GM23338 (cell line): ENCODE data around the gene LILRA6. TPM values are rescaled to one million over a fixed set of nuclear protein-coding genes. Genes with fewer than 3 reads are reported as not detected.
"Not testable (repeated sequence)": the region's sequence is repeated elsewhere in the genome, so short reads cannot be mapped to it uniquely, and the experiment has no call there.

Experiments used
- ATAC-seq: fragments of 200-7000 bp; cut with Tn5 transposase; 3 replicates; pipeline ENCODE4 v1.9.1; 2020
- DNase-seq: peaks from one replicate; pipeline ENCODE4 v3.0.0-alpha.2; 2015; ENCODE audit warnings: low spot score
- H2AFZ ChIP-seq: fragments of 200-600 bp; sonication (generic); 2 replicates; pipeline ENCODE4 v1.8.0; 2016; ENCODE audit warnings: antibody characterized with exemption, mild to moderate bottlenecking, moderate library complexity
- H3F3A ChIP-seq: fragments of 200-600 bp; sonication (generic); replicated peaks from 2 replicates; pipeline ENCODE4 v1.8.0; 2017; ENCODE audit warnings: antibody characterized with exemption, mixed run types, low read depth
- H3K27ac ChIP-seq: fragments of 200-600 bp; sonication (generic); 2 replicates; pipeline ENCODE4 v1.6.1; 2016; ENCODE audit warnings: low read depth
- H3K27me3 ChIP-seq: fragments of 200-600 bp; sonication (generic); 2 replicates; pipeline ENCODE4 v1.8.0; 2016; ENCODE audit warnings: mild to moderate bottlenecking, mixed run types, moderate library complexity; ENCODE audit not compliant: insufficient read depth
- H3K36me3 ChIP-seq: fragments of 200-600 bp; sonication (generic); 2 replicates; pipeline ENCODE4 v1.8.0; 2016; ENCODE audit warnings: mild to moderate bottlenecking; ENCODE audit not compliant: insufficient read depth
- H3K4me1 ChIP-seq: fragments of 200-600 bp; sonication (generic); 2 replicates; pipeline ENCODE4 v1.8.0; 2016; ENCODE audit warnings: mild to moderate bottlenecking, moderate library complexity; ENCODE audit not compliant: insufficient read depth
- H3K4me2 ChIP-seq: fragments of 200-600 bp; sonication (generic); 2 replicates; pipeline ENCODE4 v1.7.1; 2017; ENCODE audit warnings: mixed run types
- H3K4me3 ChIP-seq: fragments of 200-600 bp; sonication (generic); 2 replicates; pipeline ENCODE4 v1.6.1; 2016; ENCODE audit warnings: mixed run types
- H3K79me2 ChIP-seq: fragments of 200-600 bp; sonication (generic); replicated peaks from 2 replicates; pipeline ENCODE4 v1.8.0; 2017; ENCODE audit warnings: mild to moderate bottlenecking; ENCODE audit not compliant: insufficient read depth
- H3K9me2 ChIP-seq: fragments of 200-600 bp; sonication (generic); 2 replicates; pipeline ENCODE4 v1.8.0; 2017; ENCODE audit not compliant: insufficient read depth
- H4K20me1 ChIP-seq: fragments of 200-600 bp; sonication (generic); replicated peaks from 2 replicates; pipeline ENCODE4 v1.8.0; 2017; ENCODE audit warnings: mild to moderate bottlenecking; ENCODE audit not compliant: insufficient read depth
- H3K27ac Mint-ChIP-seq: 2 replicates; pipeline ENCODE4 v1.8.0; 2020; ENCODE audit warnings: inconsistent platforms, mild to moderate bottlenecking, moderate library complexity, mixed read lengths
- H3K27me3 Mint-ChIP-seq: 3 replicates; pipeline ENCODE4 v1.8.0; 2022; ENCODE audit warnings: low read depth, mild to moderate bottlenecking, moderate library complexity, mixed read lengths, inconsistent platforms; ENCODE audit not compliant: insufficient read depth, poor library complexity
- H3K36me3 Mint-ChIP-seq: 3 replicates; pipeline ENCODE4 v1.8.0; 2021; ENCODE audit warnings: low read depth, mild to moderate bottlenecking, inconsistent platforms, moderate library complexity, mixed read lengths
- H3K4me1 Mint-ChIP-seq: 3 replicates; pipeline ENCODE4 v1.8.0; 2020; ENCODE audit warnings: mild to moderate bottlenecking, inconsistent platforms, mixed read lengths
- H3K4me3 Mint-ChIP-seq: 3 replicates; pipeline ENCODE4 v1.8.0; 2021; ENCODE audit warnings: moderate library complexity, mild to moderate bottlenecking, inconsistent platforms, mixed read lengths
- H3K9me3 Mint-ChIP-seq: 3 replicates; pipeline ENCODE4 v1.8.0; 2020; ENCODE audit warnings: moderate library complexity, mild to moderate bottlenecking, inconsistent platforms, mixed read lengths
- CREB1 ChIP-seq: fragments of 250-450 bp; sonication (Bioruptor Pico); IDR thresholded peaks from 2 replicates; pipeline ENCODE4 v1.5.0; 2020; ENCODE audit warnings: low read depth, mild to moderate bottlenecking, moderate library complexity
- CTCF ChIP-seq, 2 experiments: fragments of 200-600 bp in 1 of 2; sonication (generic) in 1 of 2; conservative IDR thresholded peaks; 2 replicates each; pipeline versions ENCODE4 v1.5.1 to v1.6.1; 2016 to 2017; ENCODE audit warnings: antibody characterized with exemption in 2 of 2, low read depth in 2 of 2, mild to moderate bottlenecking in 2 of 2, moderate library complexity in 1 of 2
- EZH2phosphoT487 ChIP-seq: fragments of 200-600 bp; sonication (generic); IDR thresholded peaks from one replicate; pipeline ENCODE4 v1.8.1; 2018; ENCODE audit warnings: antibody characterized with exemption; ENCODE audit not compliant: unreplicated experiment
- REST ChIP-seq: IDR thresholded peaks from one replicate; pipeline ENCODE4 v1.6.1; 2018; ENCODE audit warnings: antibody characterized with exemption; ENCODE audit not compliant: unreplicated experiment
- ZNF462 ChIP-seq: fragments of 250-450 bp; sonication (Bioruptor Pico); IDR thresholded peaks from 2 replicates; pipeline ENCODE4 v1.5.0; 2020; ENCODE audit warnings: mild to moderate bottlenecking, moderate library complexity
- polyA plus RNA-seq: library from polyadenylated mRNA; unstranded; fragments of >200 nt; fragmentation: Nextera tagmentation; extraction: Ambion mirVana; gene quantifications from 2 replicates; pipeline ENCODE4 v1.2.1, GENCODE V29; 2016
- total RNA-seq: library from RNA; depleted of rRNA; stranded (reverse); fragments of >200 nt; shearing (Covaris generic); gene quantifications from 2 replicates; pipeline ENCODE4 v1.2.3, GENCODE V29; 2014

The LILRA6 gene
- total and polyA plus RNA-seq, 2 experiments from 2014 or later, result not detected

- peaks cover 15% of the 10 kb centered on the region for H3K27me3 Mint-ChIP-seq
- H3K4me1 ChIP-seq, H2AFZ ChIP-seq, H3K27me3 ChIP-seq, H3K27ac ChIP-seq, H3K79me2 ChIP-seq, ATAC-seq, H3K4me2 ChIP-seq, H3K4me3 ChIP-seq, H3F3A ChIP-seq, H4K20me1 ChIP-seq, H3K27ac Mint-ChIP-seq, H3K36me3 ChIP-seq, H3K9me3 Mint-ChIP-seq, H3K36me3 Mint-ChIP-seq, DNase-seq, H3K9me2 ChIP-seq, H3K4me3 Mint-ChIP-seq, H3K4me1 Mint-ChIP-seq: not testable (repeated sequence)
Measured at GRCh38 chr19:54280441-54280840, 37.9 kb upstream of the LILRA6 start.

GRCh38 chr19:54280025-54280424 is 37.4 kb upstream of the LILRA6 start:
- H3K4me1 Mint-ChIP-seq, H3K36me3 ChIP-seq, H2AFZ ChIP-seq, H3F3A ChIP-seq, H3K36me3 Mint-ChIP-seq, H3K27me3 ChIP-seq, H3K4me3 ChIP-seq, H3K4me3 Mint-ChIP-seq, H4K20me1 ChIP-seq, H3K9me3 Mint-ChIP-seq, H3K27ac ChIP-seq, H3K27ac Mint-ChIP-seq, H3K9me2 ChIP-seq, ATAC-seq, H3K79me2 ChIP-seq, DNase-seq, H3K4me1 ChIP-seq, H3K4me2 ChIP-seq: not testable (repeated sequence)
- peaks cover 16% of the 10 kb centered on the region for H3K27me3 Mint-ChIP-seq

GRCh38 chr19:54279406-54279962 is 36.9 kb upstream of the LILRA6 start:
- H3K4me3 ChIP-seq, result no peak overlapping the region
- Mint-ChIP-seq H3K27ac (no peak overlapping the region), H3K4me3 (no peak overlapping the region), H3K36me3 (no peaks in the 10 kb centered on the region), H3K27me3 (peaks cover 16% of the 10 kb centered on the region), H3K9me3 (no peaks in the 10 kb centered on the region), H3K4me1 (no peaks in the 10 kb centered on the region)
- no peaks in the 10 kb centered on the region for H3K4me1 ChIP-seq
- no peaks in the 10 kb centered on the region for H3K36me3 ChIP-seq
- DNase-seq, result no peak
- H3F3A ChIP-seq, result no peaks in the 10 kb centered on the region
- no peaks in the 10 kb centered on the region for H3K9me2 ChIP-seq
- no peaks in the 10 kb centered on the region for H3K27me3 ChIP-seq
- H3K27ac ChIP-seq, result no peak overlapping the region
- H2AFZ ChIP-seq, result no peak overlapping the region
- H3K4me2 ChIP-seq, result no peak overlapping the region
- H4K20me1 ChIP-seq, result no peaks in the 10 kb centered on the region
- ATAC-seq, result no peak
- no peaks in the 10 kb centered on the region for H3K79me2 ChIP-seq
- TF ChIP-seq REST (no peak), CTCF (conservative IDR thresholded peaks at IDR 0.05; ENCODE audit: low read depth in 2 of 2) (no peak), ZNF462 (CRISPR knock-in tag) (no peak), EZH2phosphoT487 (no peak), CREB1 (CRISPR knock-in tag) (no peak)
